CD4-positive, alpha-beta T cell treated with Interferon alpha-2 for 1 hour (primary cell): ENCODE measurements around the gene MTSS2.

Experiments used
- DNase-seq, 2 donors: peaks; one replicate each; pipeline ENCODE4 v3.0.0-alpha.2; 2020 to 2022

MTSS2 gene

GRCh38 chr16:70697594-70698170, 11.8 kb upstream of the MTSS2 start:
- no peak for DNase-seq

GRCh38 chr16:70696952-70697593, 11.2 kb upstream of the MTSS2 start:
- DNase-seq: peak in 1 of 2 donors; percentile 7

GRCh38 chr16:70696355-70696754, 10.5 kb upstream of the MTSS2 start:
- DNase-seq: no peak

GRCh38 chr16:70695331-70696070, 9.6 kb upstream of the MTSS2 start:
- no peak for DNase-seq

GRCh38 chr16:70694868-70695218, 9.0 kb upstream of the MTSS2 start:
- DNase-seq: no peak

- DNase-seq: no peak
Observed at GRCh38 chr16:70694088-70694867, 8.4 kb upstream of the MTSS2 start.

GRCh38 chr16:70692873-70693671, 7.2 kb upstream of the MTSS2 start:
- no peak for DNase-seq

- no peak for DNase-seq
Observed at GRCh38 chr16:70692130-70692872, 6.4 kb upstream of the MTSS2 start.

GRCh38 chr16:70691223-70692129, 5.6 kb upstream of the MTSS2 start:
- no peak for DNase-seq

- no peak for DNase-seq
Observed at GRCh38 chr16:70689970-70690891, 4.4 kb upstream of the MTSS2 start.

- DNase-seq: no peak
Observed at GRCh38 chr16:70689035-70689969, 3.4 kb upstream of the MTSS2 start.

GRCh38 chr16:70688246-70688742, 2.4 kb upstream of the MTSS2 start:
- DNase-seq: no peak

- DNase-seq: no peak
Observed at GRCh38 chr16:70687671-70688245, 1.9 kb upstream of the MTSS2 start.

- DNase-seq: no peak
Observed at GRCh38 chr16:70687102-70687511, 1.3 kb upstream of the MTSS2 start.

GRCh38 chr16:70686376-70687101, 686 bp upstream of the MTSS2 start:
- no peak for DNase-seq

- no peak for DNase-seq
Observed at GRCh38 chr16:70685061-70685937, 554 bp downstream of the MTSS2 start.
